GM23248 (cell line): Measurements from ENCODE around the gene SLC36A3. TPM values are rescaled to one million over a fixed set of nuclear protein-coding genes. Genes with fewer than 3 reads are reported as not detected.

ENCODE experiments used
- DNase-seq: peaks from one replicate; pipeline ENCODE4 v3.0.0-alpha.2; 2015
- H2AFZ ChIP-seq: fragments of 200-600 bp; sonication (generic); 2 replicates; pipeline ENCODE4 v1.6.1; 2016; ENCODE audit warnings: antibody characterized with exemption
- H3F3A ChIP-seq: fragments of 200-600 bp; sonication (generic); 2 replicates; pipeline ENCODE4 v1.6.1; 2016; ENCODE audit warnings: mild to moderate bottlenecking, antibody characterized with exemption, mixed run types; ENCODE audit not compliant: insufficient read depth
- H3K27ac ChIP-seq: fragments of 200-600 bp; sonication (generic); 2 replicates; pipeline ENCODE4 v1.5.1; 2016; ENCODE audit warnings: mild to moderate bottlenecking
- H3K27me3 ChIP-seq: fragments of 200-600 bp; sonication (generic); replicated peaks from 2 replicates; pipeline ENCODE4 v1.6.1; 2016; ENCODE audit warnings: mild to moderate bottlenecking; ENCODE audit not compliant: insufficient read depth
- H3K36me3 ChIP-seq: fragments of 200-600 bp; sonication (generic); 2 replicates; pipeline ENCODE4 v1.6.1; 2016; ENCODE audit warnings: low read depth, mild to moderate bottlenecking
- H3K4me1 ChIP-seq: fragments of 200-600 bp; sonication (generic); 2 replicates; pipeline ENCODE4 v1.6.1; 2016; ENCODE audit warnings: mild to moderate bottlenecking; ENCODE audit not compliant: insufficient read depth
- H3K4me2 ChIP-seq: fragments of 200-600 bp; sonication (generic); one replicate; pipeline ENCODE4 v1.6.1; 2016; ENCODE audit warnings: mild to moderate bottlenecking; ENCODE audit not compliant: unreplicated experiment
- H3K4me3 ChIP-seq: fragments of 200-600 bp; sonication (generic); 2 replicates; pipeline ENCODE4 v1.5.1; 2016; ENCODE audit warnings: mild to moderate bottlenecking
- H3K79me2 ChIP-seq: fragments of 200-600 bp; sonication (generic); 2 replicates; pipeline ENCODE4 v1.6.1; 2016; ENCODE audit warnings: mild to moderate bottlenecking; ENCODE audit not compliant: insufficient read depth
- H3K9ac ChIP-seq: fragments of 200-600 bp; sonication (generic); 2 replicates; pipeline ENCODE4 v1.6.1; 2016; ENCODE audit warnings: mild to moderate bottlenecking
- H3K9me2 ChIP-seq: fragments of 200-600 bp; sonication (generic); 2 replicates; pipeline ENCODE4 v1.6.1; 2016; ENCODE audit warnings: mixed run types, mild to moderate bottlenecking, moderate library complexity; ENCODE audit not compliant: insufficient read depth
- H3K9me3 ChIP-seq: fragments of 200-600 bp; sonication (generic); one replicate; pipeline ENCODE4 v1.6.1; 2017; ENCODE audit warnings: low read depth
- H4K20me1 ChIP-seq: fragments of 200-600 bp; sonication (generic); 2 replicates; pipeline ENCODE4 v1.6.0; 2016; ENCODE audit not compliant: insufficient read depth
- EZH2 ChIP-seq: fragments of 200-600 bp; sonication (generic); IDR thresholded peaks from 2 replicates; pipeline ENCODE4 v1.6.1; 2018; ENCODE audit warnings: antibody characterized with exemption, mild to moderate bottlenecking; ENCODE audit not compliant: insufficient read depth, poor library complexity, severe bottlenecking
- EZH2phosphoT487 ChIP-seq: fragments of 200-600 bp; sonication (generic); IDR thresholded peaks from 2 replicates; pipeline ENCODE4 v1.6.1; 2018; ENCODE audit warnings: antibody characterized with exemption, moderate library complexity, mild to moderate bottlenecking, low read depth; ENCODE audit not compliant: insufficient read depth
- WGBS, 2 experiments: methylation state at CpG; one replicate each; pipeline ENCODE4 v1.1.6; 2015 to 2017; ENCODE audit warnings: low lambda C conversion rate in 2 of 2, low coverage in 1 of 2; ENCODE audit errors: missing lambda C conversion rate in 2 of 2; 5-methylcytosine and 5-hydroxymethylcytosine counted together
- in situ Hi-C: fragments of 300-500 bp; cut with MboI; formaldehyde crosslinking; loops from 2 replicates; pipeline ENCODE4 v1.15.0; 2020
- polyA plus RNA-seq: library from polyadenylated mRNA; unstranded; fragments of >200 nt; fragmentation: Nextera tagmentation; extraction: Ambion mirVana; gene quantifications from 2 replicates; pipeline ENCODE4 v1.2.1, GENCODE V29; 2016
- total RNA-seq: library from RNA; depleted of rRNA; stranded (reverse); fragments of >200 nt; shearing (Covaris generic); gene quantifications from 2 replicates; pipeline ENCODE4 v1.2.3, GENCODE V29; 2014

Gene SLC36A3
- total and polyA plus RNA-seq, 2 experiments from 2014 or later: not detected

GRCh38 chr5:151296974-151297373 lies 6.6 kb downstream of the SLC36A3 start:
- in situ Hi-C loops: no loop called here
- no peak overlapping the region for H3K4me2 ChIP-seq
- no peak overlapping the region for H3K9ac ChIP-seq
- WGBS, 2 experiments: 30% methylated on average over 2 of the region's 2 CpGs
- H3K36me3 ChIP-seq: no peaks in the 10 kb centered on the region
- H3K27ac ChIP-seq: no peak overlapping the region
- no peaks in the 10 kb centered on the region for H3F3A ChIP-seq
- no peak overlapping the region for H3K4me3 ChIP-seq
- no peak for DNase-seq
- no peaks in the 10 kb centered on the region for H3K4me1 ChIP-seq
- TF ChIP-seq EZH2phosphoT487: no peak
- TF ChIP-seq EZH2: no peak
- no peaks in the 10 kb centered on the region for H3K9me2 ChIP-seq
- no peaks in the 10 kb centered on the region; the same call in 1 of the 2 replicates for H3K27me3 ChIP-seq
- H4K20me1 ChIP-seq: no peaks in the 10 kb centered on the region
- no peaks in the 10 kb centered on the region for H3K79me2 ChIP-seq
- H3K9me3 ChIP-seq: no peaks in the 10 kb centered on the region
- H2AFZ ChIP-seq: no peak overlapping the region

GRCh38 chr5:151296478-151296830 lies 7.1 kb downstream of the SLC36A3 start:
- in situ Hi-C loops: no loop called here
- Histone ChIP-seq H3F3A (no peaks in the 10 kb centered on the region), H3K4me1 (no peaks in the 10 kb centered on the region), H3K4me2 (no peak overlapping the region), H3K9me3 (no peaks in the 10 kb centered on the region), H3K27me3 (no peaks in the 10 kb centered on the region; the same call in 1 of the 2 replicates), H2AFZ (no peak overlapping the region), H3K79me2 (no peaks in the 10 kb centered on the region), H3K9me2 (no peaks in the 10 kb centered on the region), H4K20me1 (no peaks in the 10 kb centered on the region), H3K4me3 (no peak overlapping the region), H3K9ac (no peak overlapping the region), H3K36me3 (no peaks in the 10 kb centered on the region), H3K27ac (no peak overlapping the region)
- TF ChIP-seq EZH2 (no peak), EZH2phosphoT487 (no peak)
- WGBS, 2 experiments: 55 to 72% methylated on average over 1 of the region's 1 CpG
- no peak for DNase-seq

- 7 to 10% methylated on average over 7 of the region's 7 CpGs for WGBS, 2 experiments
- no peaks in the 10 kb centered on the region for H3K4me1 ChIP-seq
- H3K4me3 ChIP-seq: no peak overlapping the region
- no peaks in the 10 kb centered on the region; the same call in 1 of the 2 replicates for H3K27me3 ChIP-seq
- H3K79me2 ChIP-seq: no peaks in the 10 kb centered on the region
- no peak for TF ChIP-seq EZH2phosphoT487
- TF ChIP-seq EZH2: no peak
- H3K9ac ChIP-seq: no peak overlapping the region
- H3K36me3 ChIP-seq: no peaks in the 10 kb centered on the region
- H3K27ac ChIP-seq: no peak overlapping the region
- DNase-seq: no peak
- H3K4me2 ChIP-seq: no peak overlapping the region
- no peaks in the 10 kb centered on the region for H3K9me3 ChIP-seq
- no peak overlapping the region for H2AFZ ChIP-seq
- no peaks in the 10 kb centered on the region for H4K20me1 ChIP-seq
- H3F3A ChIP-seq: no peaks in the 10 kb centered on the region
- in situ Hi-C loops: no loop called here
- H3K9me2 ChIP-seq: no peaks in the 10 kb centered on the region
Measured at GRCh38 chr5:151295791-151296477, 7.6 kb downstream of the SLC36A3 start.

- no peak for TF ChIP-seq EZH2phosphoT487
- no peak for TF ChIP-seq EZH2
- Histone ChIP-seq H3K4me3 (no peak overlapping the region), H3K4me2 (no peak overlapping the region), H3F3A (no peaks in the 10 kb centered on the region), H3K9ac (no peak overlapping the region), H3K9me2 (no peaks in the 10 kb centered on the region), H2AFZ (no peak overlapping the region), H3K79me2 (no peaks in the 10 kb centered on the region), H3K36me3 (no peaks in the 10 kb centered on the region), H3K27me3 (no peaks in the 10 kb centered on the region; the same call in 1 of the 2 replicates), H3K9me3 (no peaks in the 10 kb centered on the region), H3K27ac (no peak overlapping the region), H4K20me1 (no peaks in the 10 kb centered on the region), H3K4me1 (no peaks in the 10 kb centered on the region)
- DNase-seq: no peak
- 68 to 70% methylated on average over 5 of the region's 5 CpGs for WGBS, 2 experiments
- in situ Hi-C loops: no loop called here
Measured at GRCh38 chr5:151295138-151295537, 8.4 kb downstream of the SLC36A3 start.
